Measurements from ENCODE around the gene LY6G5C. TPM values are rescaled to one million over a fixed set of nuclear protein-coding genes. Genes with fewer than 3 reads are reported as not detected.

LY6G5C gene
- total RNA-seq, 2 donors from 2014 or later, result 5.4 to 8.8 TPM

DNA sequence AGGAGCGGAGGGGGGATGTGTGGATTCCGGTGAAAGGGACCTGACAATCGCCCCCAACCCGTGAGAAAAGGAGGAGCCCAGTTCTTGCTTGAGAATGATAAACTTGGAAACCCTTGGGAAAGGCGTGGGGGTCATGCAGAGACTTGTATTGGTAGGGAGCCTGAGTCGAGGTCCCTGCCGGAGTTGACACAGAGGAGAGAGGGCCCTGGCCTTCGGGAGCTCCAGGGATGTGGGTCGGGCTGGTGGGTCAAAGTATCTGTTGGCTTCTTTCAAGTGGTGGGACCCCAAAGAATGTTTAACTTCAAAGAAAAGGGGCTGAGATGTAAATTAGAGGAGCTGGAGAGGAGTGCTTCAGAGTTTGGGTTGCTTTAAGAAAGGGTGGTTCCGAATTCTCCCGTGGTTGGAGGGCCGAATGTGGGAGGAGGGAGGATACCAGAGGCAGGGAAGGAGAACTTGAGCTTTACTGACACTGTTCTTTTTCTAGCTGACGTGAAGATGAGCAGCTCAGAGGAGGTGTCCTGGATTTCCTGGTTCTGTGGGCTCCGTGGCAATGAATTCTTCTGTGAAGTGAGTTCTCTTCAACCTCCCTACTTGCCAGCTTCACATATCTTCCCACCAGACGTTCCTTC lies 14.4 kb downstream of the LY6G5C start:
- peaks cover 30% of the 10 kb centered on the region for H3K36me3 Mint-ChIP-seq
- peak overlapping the region; percentile 93 to 99 for H3K27ac Mint-ChIP-seq
- DNase-seq (ENCODE audit: low spot score) (no peak), ATAC-seq (no peak)
- no peaks in the 10 kb centered on the region for H3K9me3 Mint-ChIP-seq
- no peaks in the 10 kb centered on the region for H3K27me3 Mint-ChIP-seq
- peak overlapping the region; percentile 97 for H3K4me3 Mint-ChIP-seq
- peaks cover 43 to 48% of the 10 kb centered on the region in 2 donors for H3K4me1 Mint-ChIP-seq (ENCODE audit: low read depth in 2 of 2)

DNA sequence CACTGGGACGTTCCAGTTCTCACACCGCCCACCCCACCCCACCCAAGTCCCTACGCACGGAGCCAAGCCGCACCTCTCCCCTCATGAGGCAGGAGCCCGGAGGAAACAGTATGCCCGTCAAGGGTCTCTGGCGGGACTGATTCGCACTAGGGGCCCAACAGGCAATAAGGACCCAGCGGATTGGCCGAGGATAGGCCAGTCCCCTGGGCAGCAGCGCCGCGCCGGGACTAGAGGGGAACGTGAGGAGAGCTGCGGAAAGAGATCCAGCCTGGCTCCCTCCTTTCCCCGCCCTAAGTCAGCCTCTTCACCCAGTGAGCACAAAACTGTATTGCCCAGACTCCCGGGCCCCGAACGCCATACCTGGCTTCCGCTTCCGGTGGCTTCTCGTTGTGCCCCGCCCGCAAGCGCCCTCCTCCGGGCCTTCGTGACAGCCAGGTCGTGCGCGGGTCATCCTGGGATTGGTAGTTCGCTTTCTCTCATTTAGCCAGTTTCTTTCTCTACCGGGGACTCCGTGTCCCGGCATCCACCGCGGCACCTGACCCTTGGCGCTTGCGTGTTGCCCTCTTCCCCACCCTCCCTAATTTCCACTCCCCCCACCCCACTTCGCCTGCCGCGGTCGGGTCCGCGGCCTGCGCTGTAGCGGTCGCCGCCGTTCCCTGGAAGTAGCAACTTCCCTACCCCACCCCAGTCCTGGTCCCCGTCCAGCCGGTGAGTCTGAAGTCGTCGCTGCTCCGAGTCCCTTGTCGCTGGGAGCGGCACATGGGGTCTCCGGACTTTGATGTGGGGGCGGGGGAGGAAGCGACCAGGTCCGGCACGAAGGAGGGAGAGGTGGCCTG lies 15.1 kb downstream of the LY6G5C start, which contains the start of gene CSNK2B:
TSS of gene CSNK2B (plus strand) at position 580 of the 836 bp plus-strand sequence. CDS start 752 bp downstream, outside the sequence.
- no peaks in the 10 kb centered on the region for H3K27me3 Mint-ChIP-seq
- DNase-seq (ENCODE audit: low spot score) (peak; percentile 99), ATAC-seq (peak; percentile 93 to 95)
- peak within 1 kb of the TSS; percentile 97 for H3K4me3 Mint-ChIP-seq
- H3K27ac Mint-ChIP-seq, result peak within 1 kb of the TSS; percentile 93 to 99
- H3K4me1 Mint-ChIP-seq (ENCODE audit: low read depth in 2 of 2), result peaks cover 48 to 49% of the 10 kb centered on the region in 2 donors
- H3K36me3 Mint-ChIP-seq, result peaks cover 30% of the 10 kb centered on the region
- no peaks in the 10 kb centered on the region for H3K9me3 Mint-ChIP-seq

GRCh38 chr6:31664790-31665500 lies 15.9 kb downstream of the LY6G5C start, which contains the start of gene GPANK1:
TSS of gene GPANK1 (minus strand) at chr6:31664997. CDS start at chr6:31664478, 519 bp downstream.
- Mint-ChIP-seq H3K9me3 (no peaks in the 10 kb centered on the region), H3K4me1 (ENCODE audit: low read depth in 2 of 2) (peaks cover 52 to 53% of the 10 kb centered on the region in 2 donors)

GRCh38 chr6:31663961-31664789 lies 16.7 kb downstream of the LY6G5C start:
- peak overlapping the region; percentile 93 to 99 for H3K27ac Mint-ChIP-seq
- peaks cover 60% of the 10 kb centered on the region in 2 donors for H3K4me1 Mint-ChIP-seq (ENCODE audit: low read depth in 2 of 2)
- peaks cover 30% of the 10 kb centered on the region for H3K36me3 Mint-ChIP-seq
- DNase-seq (ENCODE audit: low spot score) (no peak), ATAC-seq (no peak)
- no peaks in the 10 kb centered on the region for H3K9me3 Mint-ChIP-seq
- H3K4me3 Mint-ChIP-seq, result peak overlapping the region; percentile 97
- no peaks in the 10 kb centered on the region for H3K27me3 Mint-ChIP-seq

More at GRCh38 chr6:31664790-31665500, 15.9 kb downstream of the LY6G5C start, which contains the start of gene GPANK1:
- ATAC-seq (peak; percentile 59 to 69), DNase-seq (ENCODE audit: low spot score) (peak; percentile 92)
- H3K4me3 Mint-ChIP-seq, result peak within 1 kb of the TSS; percentile 97
- no peaks in the 10 kb centered on the region for H3K27me3 Mint-ChIP-seq
- H3K36me3 Mint-ChIP-seq, result peaks cover 30% of the 10 kb centered on the region
- peak within 1 kb of the TSS; percentile 93 to 99 for H3K27ac Mint-ChIP-seq

- Mint-ChIP-seq H3K9me3 (no peaks in the 10 kb centered on the region), H3K4me1 (ENCODE audit: low read depth in 2 of 2) (peaks cover 68 to 69% of the 10 kb centered on the region in 2 donors), H3K27ac (peak overlapping the region; percentile 93 to 99), H3K4me3 (peak overlapping the region; percentile 97), H3K27me3 (no peaks in the 10 kb centered on the region), H3K36me3 (peaks cover 30% of the 10 kb centered on the region)
- DNase-seq (ENCODE audit: low spot score) (no peak), ATAC-seq (no peak)
Measured at GRCh38 chr6:31663126-31663960, 17.5 kb downstream of the LY6G5C start.

GRCh38 chr6:31662124-31662723 lies 18.6 kb downstream of the LY6G5C start:
- DNase-seq (ENCODE audit: low spot score) (no peak), ATAC-seq (no peak)
- H3K27ac Mint-ChIP-seq, result peak overlapping the region; percentile 56 to 76
- peaks cover 23% of the 10 kb centered on the region for H3K36me3 Mint-ChIP-seq
- peak overlapping the region; percentile 51 for H3K4me3 Mint-ChIP-seq
- H3K9me3 Mint-ChIP-seq, result no peaks in the 10 kb centered on the region
- H3K4me1 Mint-ChIP-seq (ENCODE audit: low read depth in 2 of 2), result peaks cover 68 to 70% of the 10 kb centered on the region in 2 donors
- no peaks in the 10 kb centered on the region for H3K27me3 Mint-ChIP-seq

- Mint-ChIP-seq H3K27me3 (no peaks in the 10 kb centered on the region), H3K4me1 (ENCODE audit: low read depth in 2 of 2) (peaks cover 62 to 66% of the 10 kb centered on the region in 2 donors), H3K27ac (peak overlapping the region; percentile 85 to 92), H3K36me3 (peaks cover 19% of the 10 kb centered on the region), H3K9me3 (no peaks in the 10 kb centered on the region), H3K4me3 (peak overlapping the region; percentile 95)
- ATAC-seq, result no peak
- no peak for DNase-seq (ENCODE audit: low spot score)
Measured at GRCh38 chr6:31661262-31662123, 19.4 kb downstream of the LY6G5C start.

GRCh38 chr6:31660381-31661261 lies 20.2 kb downstream of the LY6G5C start, which contains the start of gene C6orf47:
TSS of gene C6orf47 (minus strand) at chr6:31660778. CDS start at chr6:31659947, 831 bp downstream.
- Mint-ChIP-seq H3K9me3 (no peaks in the 10 kb centered on the region), H3K4me1 (ENCODE audit: low read depth in 2 of 2) (peaks cover 64 to 65% of the 10 kb centered on the region in 2 donors), H3K27ac (peak within 1 kb of the TSS; percentile 85 to 92), H3K36me3 (peaks cover 17% of the 10 kb centered on the region), H3K27me3 (no peaks in the 10 kb centered on the region), H3K4me3 (peak within 1 kb of the TSS; percentile 95)
- DNase-seq (ENCODE audit: low spot score) (peak; percentile 90), ATAC-seq (peak; percentile 86 to 90)

DNA sequence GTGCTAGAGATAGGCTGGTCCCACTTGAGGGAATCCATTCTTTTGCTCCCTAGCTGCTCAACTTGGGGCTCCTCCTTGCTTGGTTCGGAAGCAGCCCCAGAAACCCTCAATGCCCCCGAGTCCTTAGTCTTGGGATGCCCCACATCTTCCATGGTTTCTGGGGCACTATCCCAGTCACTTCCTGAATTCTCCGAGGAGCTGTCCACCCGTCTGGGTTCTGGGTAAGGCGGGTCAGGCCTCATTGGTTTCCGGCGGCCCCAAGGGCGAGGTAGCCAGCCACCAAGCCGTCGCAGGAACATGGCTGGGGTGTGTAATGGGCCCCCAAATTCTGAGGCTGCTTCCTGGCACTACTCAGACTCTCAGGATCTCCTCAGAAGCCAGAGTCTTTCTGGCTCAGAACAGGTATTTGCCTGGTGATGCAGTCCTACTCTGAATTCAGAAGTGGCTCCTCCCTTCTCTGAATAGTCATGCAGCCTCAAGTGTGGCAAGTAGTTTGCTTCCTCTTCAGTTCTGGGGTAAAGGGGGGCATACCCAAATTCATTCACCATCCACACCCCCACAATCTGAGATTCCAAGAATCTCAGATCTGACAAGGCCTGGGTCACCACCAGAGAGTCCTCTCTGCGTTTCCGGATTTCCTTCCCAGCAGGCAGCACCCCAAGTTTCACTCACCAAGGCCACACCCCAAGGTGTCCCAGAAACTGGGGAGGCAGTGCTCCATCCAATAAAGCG lies 21.1 kb downstream of the LY6G5C start:
- Mint-ChIP-seq H3K36me3 (peaks cover 16% of the 10 kb centered on the region), H3K4me1 (ENCODE audit: low read depth in 2 of 2) (peaks cover 68 to 71% of the 10 kb centered on the region in 2 donors)

More for the DNA sequence above, 21.1 kb downstream of the LY6G5C start:
- Mint-ChIP-seq H3K27me3 (no peaks in the 10 kb centered on the region), H3K9me3 (no peaks in the 10 kb centered on the region), H3K27ac (peak overlapping the region; percentile 85 to 92), H3K4me3 (peak overlapping the region; percentile 95)
- DNase-seq (ENCODE audit: low spot score) (no peak), ATAC-seq (peak in 1 of 2 donors; percentile 35)
